PC-3 (cell line): ENCODE results near the gene KDM2B. TPM values are rescaled to one million over a fixed set of nuclear protein-coding genes. Genes with fewer than 3 reads are reported as not detected.
A peak's percentile ranks its signal among the peaks of the same experiment; 100 is the strongest.

Source experiments
- ATAC-seq: fragments of 200-7000 bp; cut with Tn5 transposase; 2 replicates; pipeline ENCODE4 v1.9.1; 2020; ENCODE audit warnings: mild to moderate bottlenecking, moderate library complexity
- BruUV-seq: library from RNA; stranded (reverse); fragments of 400-500 nt; replicated peaks from 2 replicates; lab custom pipeline; 2021; lab: Mats Ljungman, UMichigan
- CTCF ChIA-PET: fragments of 300-600 bp; sonication (Branson Sonifier 250); formaldehyde crosslinking; loops from one replicate; lab custom pipeline; 2022; ENCODE audit warnings: antibody characterized with exemption; lab: Charles Lee
- POLR2A ChIA-PET: fragments of 300-600 bp; sonication (Branson Sonifier 250); formaldehyde crosslinking; loops from one replicate; lab custom pipeline; 2022; ENCODE audit warnings: antibody characterized with exemption; ENCODE audit not compliant: unreplicated experiment; lab: Charles Lee
- DNase-seq: peaks from one replicate; pipeline ENCODE4 v3.0.0-alpha.2; 2015
- H2AFZ ChIP-seq: fragments of 300-600 bp; sonication (generic); 2 replicates; pipeline ENCODE4 v1.6.0; 2016; ENCODE audit warnings: antibody characterized with exemption, low read length
- H3F3A ChIP-seq: fragments of 300-600 bp; sonication (generic); one replicate; pipeline ENCODE4 v1.6.0; 2017; ENCODE audit warnings: antibody characterized with exemption, low read length, control low read depth, mild to moderate bottlenecking; ENCODE audit not compliant: unreplicated experiment
- H3K27ac ChIP-seq: fragments of 300-600 bp; sonication (generic); 2 replicates; pipeline ENCODE4 v1.5.1; 2016; ENCODE audit warnings: mild to moderate bottlenecking, low read length
- H3K27me3 ChIP-seq: fragments of 300-600 bp; sonication (generic); 2 replicates; pipeline ENCODE4 v1.6.1; 2016; ENCODE audit warnings: low read length, mixed read lengths
- H3K36me3 ChIP-seq: fragments of 300-600 bp; sonication (generic); 2 replicates; pipeline ENCODE4 v1.6.1; 2016; ENCODE audit warnings: low read depth, mixed run types, low read length, mixed read lengths
- H3K4me1 ChIP-seq: fragments of 300-600 bp; sonication (generic); 2 replicates; pipeline ENCODE4 v1.5.1; 2016; ENCODE audit warnings: low read length; ENCODE audit not compliant: insufficient read depth
- H3K4me2 ChIP-seq: fragments of 300-600 bp; sonication (generic); 2 replicates; pipeline ENCODE4 v1.6.0; 2016; ENCODE audit warnings: low read length
- H3K4me3 ChIP-seq: fragments of 300-600 bp; sonication (generic); 2 replicates; pipeline ENCODE4 v1.5.1; 2016; ENCODE audit warnings: mild to moderate bottlenecking, low read length, mixed read lengths
- H3K79me2 ChIP-seq: fragments of 300-600 bp; sonication (generic); 2 replicates; pipeline ENCODE4 v1.6.1; 2017; ENCODE audit warnings: low read length, mixed read lengths
- H3K9ac ChIP-seq: fragments of 300-600 bp; sonication (generic); 2 replicates; pipeline ENCODE4 v1.6.0; 2016; ENCODE audit warnings: mild to moderate bottlenecking, low read length
- H3K9me2 ChIP-seq: fragments of 300-600 bp; sonication (generic); replicated peaks from 2 replicates; pipeline ENCODE4 v1.6.1; 2016; ENCODE audit warnings: mixed run types, low read length, mixed read lengths
- H3K9me3 ChIP-seq: fragments of 300-600 bp; sonication (generic); 2 replicates; pipeline ENCODE4 v1.6.1; 2016; ENCODE audit warnings: low read length, mixed read lengths
- H4K20me1 ChIP-seq: fragments of 300-600 bp; sonication (generic); 2 replicates; pipeline ENCODE4 v1.6.1; 2016; ENCODE audit warnings: low read length, mixed read lengths
- CTCF ChIP-seq: fragments of 300-600 bp; sonication (generic); conservative IDR thresholded peaks from 2 replicates; pipeline ENCODE4 v1.5.1; 2017; ENCODE audit warnings: antibody characterized with exemption, low read depth, mild to moderate bottlenecking, low read length
- EZH2 ChIP-seq: fragments of 300-600 bp; sonication (generic); IDR thresholded peaks from one replicate; pipeline ENCODE4 v1.6.1; 2017; ENCODE audit warnings: antibody characterized with exemption, mild to moderate bottlenecking, low read length; ENCODE audit not compliant: unreplicated experiment
- EZH2phosphoT487 ChIP-seq: fragments of 300-600 bp; sonication (generic); IDR thresholded peaks from 2 replicates; pipeline ENCODE4 v1.6.1; 2018; ENCODE audit warnings: mild to moderate bottlenecking, antibody characterized with exemption, low read length, borderline replicate concordance
- intact Hi-C: fragments of 100-400 bp; cut with micrococcal nuclease; formaldehyde crosslinking; loops from 2 replicates; pipeline ENCODE4 v1.9.0; 2023
- total RNA-seq: library from RNA; depleted of rRNA; stranded (reverse); fragments of >200 nt; gene quantifications from 2 replicates; pipeline ENCODE4 v1.2.3, GENCODE V29; 2014

The KDM2B gene
- total RNA-seq, 1 experiment from 2014 or later: 52.5 TPM

GRCh38 chr12:121536899-121537813 lies 43.7 kb downstream of the KDM2B start:
- peak overlapping the region; percentile 64 for H3K9ac ChIP-seq
- CTCF ChIA-PET: interaction anchor here (0.5 to 1.2 kb wide), 3 partner anchors 16 to 124 kb away, joined by 3 to 7 read pairs (median 5); no protein-coding TSS in a partner anchor
- no peaks in the 10 kb centered on the region for H3K9me2 ChIP-seq
- no peaks in the 10 kb centered on the region for H3K79me2 ChIP-seq
- peak overlapping the region; percentile 73 for H2AFZ ChIP-seq
- peak overlapping the region; percentile 85 for H3K4me2 ChIP-seq
- intact Hi-C loops: loop anchor here (5.0 kb wide), 1 partner anchor 90 kb away; the partner anchor contains the start of gene ORAI1
- peaks cover 18% of the 10 kb centered on the region; the same call in 1 of the 2 replicates for H3K4me1 ChIP-seq
- TF ChIP-seq CTCF (no peak), EZH2 (no peak), EZH2phosphoT487 (no peak)
- H3K9me3 ChIP-seq: no peaks in the 10 kb centered on the region
- DNase-seq (peak; percentile 66), ATAC-seq (peak; percentile 78)
- H3K4me3 ChIP-seq: peak overlapping the region; percentile 89
- POLR2A ChIA-PET: no interaction called here
- no peaks in the 10 kb centered on the region for H4K20me1 ChIP-seq
- H3K27me3 ChIP-seq: no peaks in the 10 kb centered on the region
- H3K27ac ChIP-seq: no peak overlapping the region
- no peaks in the 10 kb centered on the region for H3F3A ChIP-seq
- BruUV-seq: no TSS peak
- peaks cover 4% of the 10 kb centered on the region for H3K36me3 ChIP-seq

- Histone ChIP-seq H3K9ac (no peak overlapping the region), H3K27ac (no peak overlapping the region), H3F3A (no peaks in the 10 kb centered on the region), H3K79me2 (no peaks in the 10 kb centered on the region), H3K9me3 (no peaks in the 10 kb centered on the region), H3K27me3 (no peaks in the 10 kb centered on the region), H3K4me1 (peaks cover 18% of the 10 kb centered on the region; the same call in 1 of the 2 replicates), H3K4me2 (peak overlapping the region; percentile 85), H3K4me3 (peak overlapping the region; percentile 89; the same call in 1 of the 2 replicates), H3K9me2 (no peaks in the 10 kb centered on the region), H4K20me1 (no peaks in the 10 kb centered on the region), H2AFZ (peak overlapping the region; percentile 73), H3K36me3 (peaks cover 12% of the 10 kb centered on the region)
- intact Hi-C loops: loop anchor here (5.0 kb wide), 1 partner anchor 91 kb away; the partner anchor contains the start of gene ORAI1
- peak; percentile 11 for ATAC-seq
- no TSS peak for BruUV-seq
- TF ChIP-seq CTCF: no peak
- TF ChIP-seq EZH2phosphoT487: no peak
- no peak for TF ChIP-seq EZH2
- DNase-seq: no peak
- ChIA-PET POLR2A (no interaction called here), CTCF (interaction anchor here (0.5 to 1.2 kb wide), 3 partner anchors 16 to 125 kb away, joined by 3 to 7 read pairs (median 5); no protein-coding TSS in a partner anchor)
Measured at GRCh38 chr12:121536054-121536898, 44.5 kb downstream of the KDM2B start.
